Astrocyte (in vitro differentiated cells and primary cell): ENCODE measurements around the gene TMED4. TPM values are rescaled to one million over a fixed set of nuclear protein-coding genes. Genes with fewer than 3 reads are reported as not detected.
A peak's percentile ranks its signal among the peaks of the same experiment; 100 is the strongest.

Experiments
- DNase-seq: peaks from one replicate; pipeline ENCODE4 v3.0.0-alpha.2; 2010; ENCODE audit warnings: low read depth
- FAIRE-seq: peaks from 2 replicates; lab custom pipeline; 2011; peaks lifted over from hg19 to GRCh38; lab: Jason Lieb, UNC
- H2AFZ ChIP-seq: 2 replicates; pipeline ENCODE4 v1.6.0; 2012; ENCODE audit warnings: low read depth, low read length, inconsistent platforms
- H3K27ac ChIP-seq: 2 replicates; pipeline ENCODE4 v1.5.1; 2011; ENCODE audit warnings: low read depth, low read length, inconsistent platforms
- H3K27me3 ChIP-seq: 2 replicates; pipeline ENCODE4 v1.6.0; 2011; ENCODE audit warnings: low read length, inconsistent platforms; ENCODE audit not compliant: insufficient read depth
- H3K36me3 ChIP-seq: 2 replicates; pipeline ENCODE4 v1.5.1; 2011; ENCODE audit warnings: low read length, inconsistent platforms; ENCODE audit not compliant: insufficient read depth
- H3K4me1 ChIP-seq: 2 replicates; pipeline ENCODE4 v1.5.1; 2011; ENCODE audit warnings: low read length, inconsistent platforms; ENCODE audit not compliant: insufficient read depth
- H3K4me2 ChIP-seq: 2 replicates; pipeline ENCODE4 v1.6.0; 2012; ENCODE audit warnings: low read length, inconsistent platforms
- H3K4me3 ChIP-seq: 2 replicates; pipeline ENCODE4 v1.5.1; 2011; ENCODE audit warnings: low read depth, mild to moderate bottlenecking, low read length, inconsistent platforms; ENCODE audit not compliant: insufficient read depth
- H3K79me2 ChIP-seq: 2 replicates; pipeline ENCODE4 v1.6.0; 2012; ENCODE audit warnings: mild to moderate bottlenecking, low read length, inconsistent platforms; ENCODE audit not compliant: insufficient read depth
- H3K9ac ChIP-seq: 2 replicates; pipeline ENCODE4 v1.6.0; 2012; ENCODE audit warnings: mild to moderate bottlenecking, low read length, inconsistent platforms
- H3K9me3 ChIP-seq: 2 replicates; pipeline ENCODE4 v1.5.1; 2012; ENCODE audit warnings: low read depth, mild to moderate bottlenecking, low read length, inconsistent platforms; ENCODE audit not compliant: insufficient read depth
- H4K20me1 ChIP-seq: 2 replicates; pipeline ENCODE4 v1.6.0; 2012; ENCODE audit warnings: low read length, inconsistent platforms; ENCODE audit not compliant: insufficient read depth
- H3K27ac Mint-ChIP-seq: one replicate; pipeline ENCODE4 v1.8.0; 2021; ENCODE audit warnings: mild to moderate bottlenecking, mixed read lengths; ENCODE audit not compliant: unreplicated experiment
- H3K27me3 Mint-ChIP-seq: one replicate; pipeline ENCODE4 v1.8.0; 2021; ENCODE audit warnings: low read depth, mixed read lengths; ENCODE audit not compliant: unreplicated experiment
- H3K36me3 Mint-ChIP-seq: one replicate; pipeline ENCODE4 v1.8.0; 2021; ENCODE audit warnings: low read depth, mixed read lengths; ENCODE audit not compliant: unreplicated experiment
- H3K4me1 Mint-ChIP-seq: one replicate; pipeline ENCODE4 v1.8.0; 2021; ENCODE audit warnings: low read depth, mixed read lengths; ENCODE audit not compliant: unreplicated experiment
- H3K4me3 Mint-ChIP-seq: one replicate; pipeline ENCODE4 v1.8.0; 2021; ENCODE audit warnings: mild to moderate bottlenecking, moderate library complexity, mixed read lengths; ENCODE audit not compliant: unreplicated experiment
- H3K9me3 Mint-ChIP-seq: one replicate; pipeline ENCODE4 v1.8.0; 2021; ENCODE audit warnings: mild to moderate bottlenecking, mixed read lengths; ENCODE audit not compliant: unreplicated experiment
- CTCF ChIP-seq: IDR thresholded peaks from 2 replicates; pipeline ENCODE4 v1.5.1; 2011; ENCODE audit warnings: low read depth, mild to moderate bottlenecking, inconsistent platforms, low read length, moderate library complexity; ENCODE audit not compliant: insufficient read depth
- EZH2 ChIP-seq: IDR thresholded peaks from 2 replicates; pipeline ENCODE4 v1.6.1; 2012; ENCODE audit warnings: mild to moderate bottlenecking, low read length, inconsistent platforms; ENCODE audit not compliant: insufficient read depth
- total RNA-seq: library from RNA; stranded (reverse); gene quantifications from 2 replicates; pipeline ENCODE4 v1.2.1, GENCODE V29; 2021

TMED4 gene
- total RNA-seq, 1 donor from 2014 or later = 69.2 TPM

DNA sequence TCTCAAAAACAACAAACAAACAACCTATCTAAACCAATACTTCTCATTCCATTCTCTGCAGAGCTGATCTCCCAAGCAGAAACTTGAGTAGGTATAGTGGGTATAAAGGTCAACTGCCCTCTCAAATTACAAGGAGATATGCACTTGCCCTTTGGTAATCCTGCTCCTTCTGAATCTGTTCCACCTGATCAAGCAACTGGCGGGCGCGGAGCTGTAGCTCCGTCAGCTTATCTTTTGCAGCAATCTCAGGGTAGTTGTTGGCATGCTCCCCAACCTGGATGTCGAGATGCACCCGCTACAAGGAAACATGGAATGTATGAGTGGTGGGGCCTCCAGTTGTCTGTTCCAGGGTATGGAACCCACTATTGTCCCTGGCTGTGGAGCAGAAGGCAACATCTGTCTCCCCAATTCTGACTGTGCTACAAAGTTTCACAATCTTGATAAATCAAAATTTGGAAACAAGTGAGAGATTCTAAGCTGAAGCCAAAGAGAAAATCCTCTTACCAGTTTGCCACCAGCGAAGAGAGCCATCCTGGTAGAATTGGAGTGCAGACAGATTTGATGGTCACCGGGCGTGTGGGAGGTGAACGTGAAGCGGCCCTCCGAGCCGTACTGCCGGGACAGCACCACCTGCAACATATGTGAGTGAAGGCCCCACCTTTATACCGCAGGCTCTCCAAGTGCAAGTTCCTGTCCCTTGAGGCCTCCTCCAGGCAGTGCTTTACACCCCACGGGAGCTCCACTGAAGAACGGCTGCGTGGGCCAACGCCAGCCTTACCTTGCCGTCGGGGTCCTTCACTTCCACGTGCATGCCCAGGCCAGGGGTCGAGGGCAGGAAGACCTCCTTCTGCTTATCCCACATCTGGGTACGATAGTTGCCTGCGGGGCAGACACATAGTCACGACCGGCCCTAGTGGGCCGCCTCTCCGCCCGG lies 819 bp downstream of the TMED4 start:
- H3K36me3 ChIP-seq = peaks cover 18% of the 10 kb centered on the region
- TF ChIP-seq CTCF (no peak), EZH2 (no peak)
- Mint-ChIP-seq H3K27me3 (no peaks in the 10 kb centered on the region), H3K4me3 (peak overlapping the region; percentile 87), H3K4me1 (peaks cover 9% of the 10 kb centered on the region), H3K27ac (peak overlapping the region; percentile 14), H3K36me3 (peaks cover 8% of the 10 kb centered on the region), H3K9me3 (no peaks in the 10 kb centered on the region)
- H3K9ac ChIP-seq = peak overlapping the region; percentile 90
- H3K4me3 ChIP-seq = peak overlapping the region; percentile 77
- H3K4me1 ChIP-seq = peaks cover 5% of the 10 kb centered on the region
- peak overlapping the region; percentile 64 for H3K27ac ChIP-seq
- DNase-seq (no peak), FAIRE-seq (no peak)
- H3K4me2 ChIP-seq = peak overlapping the region; percentile 91
- H4K20me1 ChIP-seq = peaks cover 11% of the 10 kb centered on the region
- peak overlapping the region; percentile 97 for H2AFZ ChIP-seq
- peaks cover 36% of the 10 kb centered on the region for H3K79me2 ChIP-seq
- H3K9me3 ChIP-seq = no peaks in the 10 kb centered on the region
- no peaks in the 10 kb centered on the region for H3K27me3 ChIP-seq

DNA sequence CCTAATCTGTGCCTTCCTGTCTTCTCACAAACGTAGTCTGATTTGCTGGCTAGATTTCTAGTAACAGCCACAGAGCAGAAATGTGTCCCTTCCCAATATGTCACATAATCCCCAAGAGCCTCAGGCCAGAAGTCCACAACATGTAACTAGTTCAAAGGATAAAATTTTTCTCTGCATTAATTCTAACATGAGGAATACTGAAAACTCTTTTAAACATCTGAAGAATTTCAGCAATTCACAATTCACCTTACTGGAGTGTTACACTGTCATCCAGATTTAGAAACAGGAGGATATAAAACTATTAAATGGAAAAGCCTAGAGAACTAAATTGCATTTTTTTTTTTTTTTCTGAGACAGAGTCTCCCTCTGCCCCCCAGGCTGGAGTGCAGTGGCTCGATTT lies 5.8 kb downstream of the TMED4 start:
- peak overlapping the region; percentile 6 for H3K4me3 Mint-ChIP-seq
- H3K27me3 Mint-ChIP-seq = no peaks in the 10 kb centered on the region
- peak overlapping the region; percentile 37 for H3K27ac Mint-ChIP-seq

More for the DNA sequence above, 5.8 kb downstream of the TMED4 start:
- Histone ChIP-seq H3K36me3 (peaks cover 41% of the 10 kb centered on the region), H3K79me2 (peaks cover 74% of the 10 kb centered on the region), H4K20me1 (peaks cover 27% of the 10 kb centered on the region), H3K9ac (no peak overlapping the region), H3K27ac (no peak overlapping the region), H3K9me3 (no peaks in the 10 kb centered on the region), H2AFZ (no peak overlapping the region), H3K4me2 (no peak overlapping the region), H3K4me1 (peaks cover 25% of the 10 kb centered on the region), H3K4me3 (no peak overlapping the region), H3K27me3 (no peaks in the 10 kb centered on the region)
- no peak for DNase-seq
- Mint-ChIP-seq H3K4me1 (peaks cover 36% of the 10 kb centered on the region), H3K36me3 (peaks cover 20% of the 10 kb centered on the region), H3K9me3 (no peaks in the 10 kb centered on the region)
- TF ChIP-seq CTCF = no peak
- no peak for TF ChIP-seq EZH2
- no peak for FAIRE-seq
